Measurements from ENCODE around the gene DAP.

DAP gene

GRCh38 chr5:10649666-10650380 lies 111.2 kb downstream of the DAP start:
- Histone ChIP-seq H3K9me3 (ENCODE audit: insufficient read depth, low read length) (no peaks in the 10 kb centered on the region), H3K36me3 (ENCODE audit: insufficient read depth, insufficient read length, low read length) (peaks cover 54% of the 10 kb centered on the region), H3K9ac (ENCODE audit: insufficient read length, low read depth) (no peak overlapping the region), H3K4me1 (ENCODE audit: insufficient read depth, insufficient read length) (peaks cover 3% of the 10 kb centered on the region), H3K4me3 (ENCODE audit: insufficient read length, low read depth) (no peak overlapping the region), H3K27me3 (ENCODE audit: insufficient read depth, insufficient read length) (no peaks in the 10 kb centered on the region)
- TF ChIP-seq ZNF274 (IDR thresholded peaks at IDR 0.05; ENCODE audit: low read depth, low read length) (no peak), YY1 (IDR thresholded peaks at IDR 0.05; ENCODE audit: insufficient read depth, insufficient read length) (no peak), SUZ12 (IDR thresholded peaks at IDR 0.05; ENCODE audit: extremely low read depth, insufficient read depth, insufficient read length) (no peak)
- DNase-seq (ENCODE audit: low read depth, low spot score) = no peak

GRCh38 chr5:10648806-10649665 lies 112.0 kb downstream of the DAP start:
- DNase-seq (ENCODE audit: low read depth, low spot score) = no peak
- peaks cover 48% of the 10 kb centered on the region for H3K36me3 ChIP-seq (ENCODE audit: insufficient read depth, insufficient read length, low read length)
- no peaks in the 10 kb centered on the region for H3K9me3 ChIP-seq (ENCODE audit: insufficient read depth, low read length)
- H3K4me3 ChIP-seq (ENCODE audit: insufficient read length, low read depth) = no peak overlapping the region
- TF ChIP-seq ZNF274 (IDR thresholded peaks at IDR 0.05; ENCODE audit: low read depth, low read length) (no peak), YY1 (IDR thresholded peaks at IDR 0.05; ENCODE audit: insufficient read depth, insufficient read length) (no peak), SUZ12 (IDR thresholded peaks at IDR 0.05; ENCODE audit: extremely low read depth, insufficient read depth, insufficient read length) (no peak)
- no peaks in the 10 kb centered on the region for H3K27me3 ChIP-seq (ENCODE audit: insufficient read depth, insufficient read length)
- no peak overlapping the region for H3K9ac ChIP-seq (ENCODE audit: insufficient read length, low read depth)
- peaks cover 3% of the 10 kb centered on the region for H3K4me1 ChIP-seq (ENCODE audit: insufficient read depth, insufficient read length)

- no peaks in the 10 kb centered on the region for H3K27me3 ChIP-seq (ENCODE audit: insufficient read depth, insufficient read length)
- no peak for DNase-seq (ENCODE audit: low read depth, low spot score)
- no peaks in the 10 kb centered on the region for H3K4me1 ChIP-seq (ENCODE audit: insufficient read depth, insufficient read length)
- H3K36me3 ChIP-seq (ENCODE audit: insufficient read depth, insufficient read length, low read length) = peaks cover 35% of the 10 kb centered on the region
- H3K9ac ChIP-seq (ENCODE audit: insufficient read length, low read depth) = no peak overlapping the region
- no peaks in the 10 kb centered on the region for H3K9me3 ChIP-seq (ENCODE audit: insufficient read depth, low read length)
- TF ChIP-seq ZNF274 (IDR thresholded peaks at IDR 0.05; ENCODE audit: low read depth, low read length) (no peak), YY1 (IDR thresholded peaks at IDR 0.05; ENCODE audit: insufficient read depth, insufficient read length) (no peak), SUZ12 (IDR thresholded peaks at IDR 0.05; ENCODE audit: extremely low read depth, insufficient read depth, insufficient read length) (no peak)
- H3K4me3 ChIP-seq (ENCODE audit: insufficient read length, low read depth) = no peak overlapping the region
These were observed 113.4 kb downstream of the DAP start for GRCh38 chr5:10647640-10648039.

- Histone ChIP-seq H3K9ac (ENCODE audit: insufficient read length, low read depth) (no peak overlapping the region), H3K27me3 (ENCODE audit: insufficient read depth, insufficient read length) (no peaks in the 10 kb centered on the region), H3K4me3 (ENCODE audit: insufficient read length, low read depth) (no peak overlapping the region), H3K9me3 (ENCODE audit: insufficient read depth, low read length) (no peaks in the 10 kb centered on the region), H3K4me1 (ENCODE audit: insufficient read depth, insufficient read length) (no peaks in the 10 kb centered on the region), H3K36me3 (ENCODE audit: insufficient read depth, insufficient read length, low read length) (peaks cover 28% of the 10 kb centered on the region)
- TF ChIP-seq SUZ12 (IDR thresholded peaks at IDR 0.05; ENCODE audit: extremely low read depth, insufficient read depth, insufficient read length) (no peak), YY1 (IDR thresholded peaks at IDR 0.05; ENCODE audit: insufficient read depth, insufficient read length) (no peak), ZNF274 (IDR thresholded peaks at IDR 0.05; ENCODE audit: low read depth, low read length) (no peak)
- no peak for DNase-seq (ENCODE audit: low read depth, low spot score)
These were observed 115.4 kb downstream of the DAP start for GRCh38 chr5:10645671-10646070.

GRCh38 chr5:10645146-10645545 lies 115.9 kb downstream of the DAP start:
- TF ChIP-seq YY1 (IDR thresholded peaks at IDR 0.05; ENCODE audit: insufficient read depth, insufficient read length) = no peak
- no peak for TF ChIP-seq ZNF274 (IDR thresholded peaks at IDR 0.05; ENCODE audit: low read depth, low read length)
- TF ChIP-seq SUZ12 (IDR thresholded peaks at IDR 0.05; ENCODE audit: extremely low read depth, insufficient read depth, insufficient read length) = no peak
- peaks cover 23% of the 10 kb centered on the region for H3K36me3 ChIP-seq (ENCODE audit: insufficient read depth, insufficient read length, low read length)
- no peaks in the 10 kb centered on the region for H3K9me3 ChIP-seq (ENCODE audit: insufficient read depth, low read length)
- DNase-seq (ENCODE audit: low read depth, low spot score) = no peak
- no peak overlapping the region for H3K9ac ChIP-seq (ENCODE audit: insufficient read length, low read depth)
- no peak overlapping the region for H3K4me3 ChIP-seq (ENCODE audit: insufficient read length, low read depth)
- no peaks in the 10 kb centered on the region for H3K27me3 ChIP-seq (ENCODE audit: insufficient read depth, insufficient read length)
- H3K4me1 ChIP-seq (ENCODE audit: insufficient read depth, insufficient read length) = no peaks in the 10 kb centered on the region

GRCh38 chr5:10644192-10644591 lies 116.8 kb downstream of the DAP start:
- H3K9ac ChIP-seq (ENCODE audit: insufficient read length, low read depth) = no peak overlapping the region
- TF ChIP-seq YY1 (IDR thresholded peaks at IDR 0.05; ENCODE audit: insufficient read depth, insufficient read length) (no peak), SUZ12 (IDR thresholded peaks at IDR 0.05; ENCODE audit: extremely low read depth, insufficient read depth, insufficient read length) (no peak), ZNF274 (IDR thresholded peaks at IDR 0.05; ENCODE audit: low read depth, low read length) (no peak)
- no peaks in the 10 kb centered on the region for H3K9me3 ChIP-seq (ENCODE audit: insufficient read depth, low read length)
- no peaks in the 10 kb centered on the region for H3K27me3 ChIP-seq (ENCODE audit: insufficient read depth, insufficient read length)
- no peak overlapping the region for H3K4me3 ChIP-seq (ENCODE audit: insufficient read length, low read depth)
- DNase-seq (ENCODE audit: low read depth, low spot score) = no peak
- H3K36me3 ChIP-seq (ENCODE audit: insufficient read depth, insufficient read length, low read length) = peaks cover 17% of the 10 kb centered on the region
- no peaks in the 10 kb centered on the region for H3K4me1 ChIP-seq (ENCODE audit: insufficient read depth, insufficient read length)

GRCh38 chr5:10642367-10642766 lies 118.7 kb downstream of the DAP start:
- Histone ChIP-seq H3K4me1 (ENCODE audit: insufficient read depth, insufficient read length) (peaks cover 4% of the 10 kb centered on the region), H3K27me3 (ENCODE audit: insufficient read depth, insufficient read length) (no peaks in the 10 kb centered on the region), H3K9ac (ENCODE audit: insufficient read length, low read depth) (no peak overlapping the region), H3K4me3 (ENCODE audit: insufficient read length, low read depth) (no peak overlapping the region), H3K36me3 (ENCODE audit: insufficient read depth, insufficient read length, low read length) (peaks cover 22% of the 10 kb centered on the region), H3K9me3 (ENCODE audit: insufficient read depth, low read length) (no peaks in the 10 kb centered on the region)
- no peak for DNase-seq (ENCODE audit: low read depth, low spot score)
- TF ChIP-seq YY1 (IDR thresholded peaks at IDR 0.05; ENCODE audit: insufficient read depth, insufficient read length) = no peak
- TF ChIP-seq SUZ12 (IDR thresholded peaks at IDR 0.05; ENCODE audit: extremely low read depth, insufficient read depth, insufficient read length) = no peak
- no peak for TF ChIP-seq ZNF274 (IDR thresholded peaks at IDR 0.05; ENCODE audit: low read depth, low read length)

Data from NT2/D1 (cell line).